HepG2 (cell line): Measurements from ENCODE around the gene SQSTM1. TPM values are rescaled to one million over a fixed set of nuclear protein-coding genes. Genes with fewer than 3 reads are reported as not detected.

Source experiments
- EED ChIP-seq: sonication (generic); formaldehyde crosslinking; IDR thresholded peaks from 2 replicates; pipeline ENCODE4 v1.5.0; 2020; ENCODE audit warnings: mild to moderate bottlenecking, missing genetic modification reagents
- NRL ChIP-seq: sonication (generic); formaldehyde crosslinking; IDR thresholded peaks from 2 replicates; pipeline ENCODE4 v1.5.0; 2020; ENCODE audit warnings: missing genetic modification reagents, mild to moderate bottlenecking, moderate library complexity, borderline replicate concordance
- POLR2A ChIP-seq, 2 experiments: IDR thresholded peaks; 2 replicates each; pipeline ENCODE4 v1.6.1; 2011; ENCODE audit warnings: low read depth in 2 of 2, low read length in 2 of 2, mild to moderate bottlenecking in 1 of 2, moderate library complexity in 1 of 2; ENCODE audit not compliant: insufficient read depth in 1 of 2
- ZNF34 ChIP-seq: sonication (generic); formaldehyde crosslinking; IDR thresholded peaks from 2 replicates; pipeline ENCODE4 v1.4.0; 2020; ENCODE audit warnings: mild to moderate bottlenecking, missing genetic modification reagents, borderline replicate concordance
- ZNF484 ChIP-seq: sonication (generic); formaldehyde crosslinking; IDR thresholded peaks from 2 replicates; pipeline ENCODE4 v1.5.1; 2020; ENCODE audit warnings: mild to moderate bottlenecking, low read depth, missing genetic modification reagents, borderline replicate concordance
- polyA plus RNA-seq, 8 experiments: library from polyadenylated mRNA; depleted of rRNA in 3 of 8; stranded (reverse) in 7 of 8; unstranded in 1 of 8; fragments of >200 nt; fragmentation: Illumina TruSeq in 4 of 8; extraction: Trizol in 4 of 8; gene quantifications; 2 replicates each; pipeline versions ENCODE4 v1.2.1 to v1.2.3, GENCODE V29; 2011 to 2016; ENCODE audit warnings: low read depth in 4 of 8, missing spikeins in 1 of 8, mixed read lengths in 1 of 8; ENCODE audit not compliant: insufficient read depth in 1 of 8
- total RNA-seq, 5 experiments: library from RNA; depleted of rRNA; stranded (reverse); fragments of >200 nt; fragmentation: Illumina TruSeq; extraction: Trizol; gene quantifications; 2 replicates each; pipeline ENCODE4 v1.2.3, GENCODE V29; 2016; ENCODE audit warnings: low read depth in 1 of 5
- TF ChIP-seq, protein P1 (sequence below): IDR thresholded peaks from 2 replicates; pipeline ENCODE4 v1.6.1; 2016
- TF ChIP-seq, protein P2 (sequence below): sonication (generic); formaldehyde crosslinking; IDR thresholded peaks from 2 replicates; pipeline ENCODE4 v1.5.0; 2020; ENCODE audit warnings: mild to moderate bottlenecking, missing genetic modification reagents
- TF ChIP-seq, protein P3 (sequence below): sonication (generic); formaldehyde crosslinking; IDR thresholded peaks from 2 replicates; pipeline ENCODE4 v1.4.0; 2020; ENCODE audit warnings: missing genetic modification reagents
- TF ChIP-seq, protein P4 (sequence below): sonication (generic); formaldehyde crosslinking; IDR thresholded peaks from 2 replicates; pipeline ENCODE4 v1.4.0; 2020; ENCODE audit warnings: missing genetic modification reagents, borderline replicate concordance
- TF ChIP-seq, protein P5 (sequence below): sonication (generic); formaldehyde crosslinking; IDR thresholded peaks from one replicate; pipeline ENCODE4 v1.5.1; 2020; ENCODE audit warnings: mild to moderate bottlenecking, missing genetic modification reagents; ENCODE audit errors: not compliant biosample characterization
- TF ChIP-seq, protein P6 (sequence below): sonication (generic); formaldehyde crosslinking; IDR thresholded peaks from 2 replicates; pipeline ENCODE4 v1.4.0; 2020; ENCODE audit warnings: missing genetic modification reagents

The SQSTM1 gene
- total and polyA plus RNA-seq, 2 of the 13 experiments (the other 11 are each of a cell fraction or from before 2014, with no cell fraction given): 90.9 to 160 TPM

DNA sequence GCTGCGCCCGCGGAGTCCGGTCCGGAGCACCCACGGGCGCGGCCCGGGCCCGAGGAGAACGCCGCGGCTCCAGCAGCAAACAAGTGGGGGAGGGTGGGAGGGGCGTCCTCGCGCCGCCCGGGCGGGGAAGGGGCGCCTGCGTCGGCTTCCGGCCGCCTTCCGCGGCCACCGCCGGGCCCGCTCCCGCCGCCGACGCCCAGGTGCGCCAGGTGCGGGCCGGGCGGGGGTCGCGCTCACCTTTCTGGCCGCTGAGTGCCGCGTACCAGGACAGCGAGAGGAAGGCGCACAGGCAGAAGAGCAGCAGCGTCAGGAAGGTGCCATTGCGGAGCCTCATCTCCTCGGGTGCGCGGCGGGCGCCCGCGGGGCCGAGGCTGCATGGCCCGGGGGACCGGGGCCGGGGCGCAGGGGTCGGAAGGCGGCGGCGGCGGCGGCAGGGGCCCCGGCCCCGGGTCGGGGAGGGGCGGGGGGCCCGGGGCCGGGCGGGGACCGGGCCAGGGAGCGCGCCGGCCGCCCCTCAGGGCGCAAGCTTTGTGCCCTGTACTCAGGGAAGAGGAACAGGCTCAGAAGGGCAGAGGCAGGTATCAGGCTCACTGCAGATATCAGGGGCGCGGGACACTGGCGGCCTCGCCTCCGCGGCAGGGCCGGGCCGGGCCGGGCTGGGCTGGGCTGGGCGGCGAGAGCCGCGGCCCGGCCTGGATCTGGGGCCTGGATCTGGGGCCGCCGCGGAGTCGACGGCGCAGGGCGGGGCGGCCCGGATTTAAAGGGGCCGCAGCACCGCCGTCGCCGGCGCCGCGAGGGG, 14.3 kb upstream of the SQSTM1 start, which contains the start of gene MGAT4B (continued):
- TF ChIP-seq, protein P1, sequence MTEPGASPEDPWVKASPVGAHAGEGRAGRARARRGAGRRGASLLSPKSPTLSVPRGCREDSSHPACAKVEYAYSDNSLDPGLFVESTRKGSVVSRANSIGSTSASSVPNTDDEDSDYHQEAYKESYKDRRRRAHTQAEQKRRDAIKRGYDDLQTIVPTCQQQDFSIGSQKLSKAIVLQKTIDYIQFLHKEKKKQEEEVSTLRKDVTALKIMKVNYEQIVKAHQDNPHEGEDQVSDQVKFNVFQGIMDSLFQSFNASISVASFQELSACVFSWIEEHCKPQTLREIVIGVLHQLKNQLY (CRISPR knock-in tag): no peak
- TF ChIP-seq, protein P2, sequence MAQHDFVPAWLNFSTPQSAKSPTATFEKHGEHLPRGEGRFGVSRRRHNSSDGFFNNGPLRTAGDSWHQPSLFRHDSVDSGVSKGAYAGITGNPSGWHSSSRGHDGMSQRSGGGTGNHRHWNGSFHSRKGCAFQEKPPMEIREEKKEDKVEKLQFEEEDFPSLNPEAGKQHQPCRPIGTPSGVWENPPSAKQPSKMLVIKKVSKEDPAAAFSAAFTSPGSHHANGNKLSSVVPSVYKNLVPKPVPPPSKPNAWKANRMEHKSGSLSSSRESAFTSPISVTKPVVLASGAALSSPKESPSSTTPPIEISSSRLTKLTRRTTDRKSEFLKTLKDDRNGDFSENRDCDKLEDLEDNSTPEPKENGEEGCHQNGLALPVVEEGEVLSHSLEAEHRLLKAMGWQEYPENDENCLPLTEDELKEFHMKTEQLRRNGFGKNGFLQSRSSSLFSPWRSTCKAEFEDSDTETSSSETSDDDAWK (CRISPR knock-in tag): no peak
- TF ChIP-seq POLR2A (IDR thresholded peaks at IDR 0.05; ENCODE audit: insufficient read depth in 1 of 2, low read depth in 2 of 2, low read length in 2 of 2): peak in 1 of 2 experiments; percentile 42; a peak in 1 of 4 replicates
- no peak for TF ChIP-seq NRL (CRISPR knock-in tag)
- no peak for TF ChIP-seq ZNF484
- TF ChIP-seq, protein P3, sequence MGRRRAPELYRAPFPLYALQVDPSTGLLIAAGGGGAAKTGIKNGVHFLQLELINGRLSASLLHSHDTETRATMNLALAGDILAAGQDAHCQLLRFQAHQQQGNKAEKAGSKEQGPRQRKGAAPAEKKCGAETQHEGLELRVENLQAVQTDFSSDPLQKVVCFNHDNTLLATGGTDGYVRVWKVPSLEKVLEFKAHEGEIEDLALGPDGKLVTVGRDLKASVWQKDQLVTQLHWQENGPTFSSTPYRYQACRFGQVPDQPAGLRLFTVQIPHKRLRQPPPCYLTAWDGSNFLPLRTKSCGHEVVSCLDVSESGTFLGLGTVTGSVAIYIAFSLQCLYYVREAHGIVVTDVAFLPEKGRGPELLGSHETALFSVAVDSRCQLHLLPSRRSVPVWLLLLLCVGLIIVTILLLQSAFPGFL (CRISPR knock-in tag): no peak
- TF ChIP-seq, protein P4, sequence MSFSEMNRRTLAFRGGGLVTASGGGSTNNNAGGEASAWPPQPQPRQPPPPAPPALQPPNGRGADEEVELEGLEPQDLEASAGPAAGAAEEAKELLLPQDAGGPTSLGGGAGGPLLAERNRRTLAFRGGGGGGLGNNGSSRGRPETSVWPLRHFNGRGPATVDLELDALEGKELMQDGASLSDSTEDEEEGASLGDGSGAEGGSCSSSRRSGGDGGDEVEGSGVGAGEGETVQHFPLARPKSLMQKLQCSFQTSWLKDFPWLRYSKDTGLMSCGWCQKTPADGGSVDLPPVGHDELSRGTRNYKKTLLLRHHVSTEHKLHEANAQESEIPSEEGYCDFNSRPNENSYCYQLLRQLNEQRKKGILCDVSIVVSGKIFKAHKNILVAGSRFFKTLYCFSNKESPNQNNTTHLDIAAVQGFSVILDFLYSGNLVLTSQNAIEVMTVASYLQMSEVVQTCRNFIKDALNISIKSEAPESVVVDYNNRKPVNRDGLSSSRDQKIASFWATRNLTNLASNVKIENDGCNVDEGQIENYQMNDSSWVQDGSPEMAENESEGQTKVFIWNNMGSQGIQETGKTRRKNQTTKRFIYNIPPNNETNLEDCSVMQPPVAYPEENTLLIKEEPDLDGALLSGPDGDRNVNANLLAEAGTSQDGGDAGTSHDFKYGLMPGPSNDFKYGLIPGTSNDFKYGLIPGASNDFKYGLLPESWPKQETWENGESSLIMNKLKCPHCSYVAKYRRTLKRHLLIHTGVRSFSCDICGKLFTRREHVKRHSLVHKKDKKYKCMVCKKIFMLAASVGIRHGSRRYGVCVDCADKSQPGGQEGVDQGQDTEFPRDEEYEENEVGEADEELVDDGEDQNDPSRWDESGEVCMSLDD (CRISPR knock-in tag): no peak
- no peak for TF ChIP-seq EED (CRISPR knock-in tag)
- TF ChIP-seq, protein P5, sequence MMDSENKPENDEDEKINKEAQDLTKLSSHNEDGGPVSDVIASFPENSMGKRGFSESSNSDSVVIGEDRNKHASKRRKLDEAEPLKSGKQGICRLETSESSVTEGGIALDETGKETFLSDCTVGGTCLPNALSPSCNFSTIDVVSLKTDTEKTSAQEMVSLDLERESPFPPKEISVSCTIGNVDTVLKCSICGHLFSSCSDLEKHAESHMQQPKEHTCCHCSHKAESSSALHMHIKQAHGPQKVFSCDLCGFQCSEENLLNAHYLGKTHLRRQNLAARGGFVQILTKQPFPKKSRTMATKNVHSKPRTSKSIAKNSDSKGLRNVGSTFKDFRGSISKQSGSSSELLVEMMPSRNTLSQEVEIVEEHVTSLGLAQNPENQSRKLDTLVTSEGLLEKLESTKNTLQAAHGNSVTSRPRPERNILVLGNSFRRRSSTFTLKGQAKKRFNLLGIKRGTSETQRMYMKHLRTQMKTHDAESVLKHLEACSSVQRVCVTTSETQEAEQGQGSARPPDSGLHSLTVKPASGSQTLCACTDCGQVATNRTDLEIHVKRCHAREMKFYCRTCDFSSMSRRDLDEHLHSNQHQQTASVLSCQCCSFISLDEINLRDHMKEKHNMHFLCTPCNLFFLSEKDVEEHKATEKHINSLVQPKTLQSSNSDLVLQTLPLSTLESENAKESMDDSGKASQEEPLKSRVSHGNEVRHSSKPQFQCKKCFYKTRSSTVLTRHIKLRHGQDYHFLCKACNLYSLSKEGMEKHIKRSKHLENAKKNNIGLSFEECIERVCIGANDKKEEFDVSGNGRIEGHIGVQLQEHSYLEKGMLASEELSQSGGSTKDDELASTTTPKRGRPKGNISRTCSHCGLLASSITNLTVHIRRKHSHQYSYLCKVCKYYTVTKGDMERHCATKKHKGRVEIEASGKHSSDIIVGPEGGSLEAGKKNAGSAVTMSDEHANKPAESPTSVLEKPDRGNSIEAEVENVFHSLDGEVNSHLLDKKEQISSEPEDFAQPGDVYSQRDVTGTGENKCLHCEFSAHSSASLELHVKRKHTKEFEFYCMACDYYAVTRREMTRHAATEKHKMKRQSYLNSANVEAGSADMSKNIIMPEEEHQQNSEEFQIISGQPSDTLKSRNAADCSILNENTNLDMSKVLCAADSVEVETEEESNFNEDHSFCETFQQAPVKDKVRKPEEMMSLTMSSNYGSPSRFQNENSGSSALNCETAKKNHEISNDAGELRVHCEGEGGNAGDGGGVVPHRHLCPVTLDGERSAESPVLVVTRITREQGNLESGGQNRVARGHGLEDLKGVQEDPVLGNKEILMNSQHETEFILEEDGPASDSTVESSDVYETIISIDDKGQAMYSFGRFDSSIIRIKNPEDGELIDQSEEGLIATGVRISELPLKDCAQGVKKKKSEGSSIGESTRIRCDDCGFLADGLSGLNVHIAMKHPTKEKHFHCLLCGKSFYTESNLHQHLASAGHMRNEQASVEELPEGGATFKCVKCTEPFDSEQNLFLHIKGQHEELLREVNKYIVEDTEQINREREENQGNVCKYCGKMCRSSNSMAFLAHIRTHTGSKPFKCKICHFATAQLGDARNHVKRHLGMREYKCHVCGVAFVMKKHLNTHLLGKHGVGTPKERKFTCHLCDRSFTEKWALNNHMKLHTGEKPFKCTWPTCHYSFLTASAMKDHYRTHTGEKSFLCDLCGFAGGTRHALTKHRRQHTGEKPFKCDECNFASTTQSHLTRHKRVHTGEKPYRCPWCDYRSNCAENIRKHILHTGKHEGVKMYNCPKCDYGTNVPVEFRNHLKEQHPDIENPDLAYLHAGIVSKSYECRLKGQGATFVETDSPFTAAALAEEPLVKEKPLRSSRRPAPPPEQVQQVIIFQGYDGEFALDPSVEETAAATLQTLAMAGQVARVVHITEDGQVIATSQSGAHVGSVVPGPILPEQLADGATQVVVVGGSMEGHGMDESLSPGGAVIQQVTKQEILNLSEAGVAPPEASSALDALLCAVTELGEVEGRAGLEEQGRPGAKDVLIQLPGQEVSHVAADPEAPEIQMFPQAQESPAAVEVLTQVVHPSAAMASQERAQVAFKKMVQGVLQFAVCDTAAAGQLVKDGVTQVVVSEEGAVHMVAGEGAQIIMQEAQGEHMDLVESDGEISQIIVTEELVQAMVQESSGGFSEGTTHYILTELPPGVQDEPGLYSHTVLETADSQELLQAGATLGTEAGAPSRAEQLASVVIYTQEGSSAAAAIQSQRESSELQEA: no peak
- TF ChIP-seq, protein P6, sequence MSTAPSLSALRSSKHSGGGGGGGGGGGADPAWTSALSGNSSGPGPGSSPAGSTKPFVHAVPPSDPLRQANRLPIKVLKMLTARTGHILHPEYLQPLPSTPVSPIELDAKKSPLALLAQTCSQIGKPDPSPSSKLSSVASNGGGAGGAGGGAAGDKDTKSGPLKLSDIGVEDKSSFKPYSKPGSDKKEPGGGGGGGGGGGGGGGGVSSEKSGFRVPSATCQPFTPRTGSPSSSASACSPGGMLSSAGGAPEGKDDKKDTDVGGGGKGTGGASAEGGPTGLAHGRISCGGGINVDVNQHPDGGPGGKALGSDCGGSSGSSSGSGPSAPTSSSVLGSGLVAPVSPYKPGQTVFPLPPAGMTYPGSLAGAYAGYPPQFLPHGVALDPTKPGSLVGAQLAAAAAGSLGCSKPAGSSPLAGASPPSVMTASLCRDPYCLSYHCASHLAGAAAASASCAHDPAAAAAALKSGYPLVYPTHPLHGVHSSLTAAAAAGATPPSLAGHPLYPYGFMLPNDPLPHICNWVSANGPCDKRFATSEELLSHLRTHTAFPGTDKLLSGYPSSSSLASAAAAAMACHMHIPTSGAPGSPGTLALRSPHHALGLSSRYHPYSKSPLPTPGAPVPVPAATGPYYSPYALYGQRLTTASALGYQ (CRISPR knock-in tag): no peak
- TF ChIP-seq ZNF34 (CRISPR knock-in tag): 0 out of 2 replicates have a peak, but pooled peaks have one; percentile 6
